Measurements from ENCODE around the gene SENP1.

The SENP1 gene

GRCh38 chr12:48034835-48035805 is 70.8 kb downstream of the SENP1 start:
- CTCF ChIA-PET: interaction anchor here (1.0 to 1.1 kb wide), 2 partner anchors 11 to 72 kb away, joined by 3 to 4 read pairs; partner anchors contain the start of gene TMEM106C
- WGBS (ENCODE audit: insufficient coverage): 98% methylated on average over 7 of the region's 8 CpGs
- no peaks in the 10 kb centered on the region for H3K9me3 ChIP-seq (ENCODE audit: control extremely low read depth in 1 of 5, control insufficient read depth in 4 of 5, insufficient read depth in 2 of 5, low read depth in 1 of 5, low read length in 4 of 5)
- H3K27ac ChIP-seq (ENCODE audit: insufficient read depth in 1 of 2, low read depth in 1 of 2, low read length in 2 of 2, poor library complexity in 1 of 2, severe bottlenecking in 2 of 2): no peak overlapping the region
- POLR2A ChIA-PET: no interaction called here
- H3K27me3 ChIP-seq (replicated peaks in 2 of 5; ENCODE audit: control insufficient read depth in 4 of 5, insufficient read depth in 5 of 5, low read length in 4 of 5): no peaks in the 10 kb centered on the region
- H3K4me3 ChIP-seq (ENCODE audit: control insufficient read depth in 1 of 7, extremely low read depth in 1 of 7, insufficient read depth in 4 of 7, low read depth in 2 of 7, low read length in 6 of 7): no peak overlapping the region
- peaks cover 0 to 10% (median 5%) of the 10 kb centered on the region in 4 experiments for H3K4me1 ChIP-seq (ENCODE audit: control extremely low read depth in 1 of 4, control insufficient read depth in 4 of 4, insufficient read depth in 4 of 4, low read length in 3 of 4)
- no peak for DNase-seq
- no peaks in the 10 kb centered on the region for H3K36me3 ChIP-seq (ENCODE audit: control insufficient read depth in 4 of 4, insufficient read depth in 4 of 4, low read length in 3 of 4)

GRCh38 chr12:48033451-48033850 is 72.4 kb downstream of the SENP1 start:
- H3K27ac ChIP-seq (ENCODE audit: insufficient read depth in 1 of 2, low read depth in 1 of 2, low read length in 2 of 2, poor library complexity in 1 of 2, severe bottlenecking in 2 of 2): no peak overlapping the region
- ChIA-PET POLR2A (interaction anchor here (0.5 kb wide), 1 partner anchor 18 kb away, joined by 3 read pairs; no protein-coding TSS in a partner anchor), CTCF (no interaction called here)
- H3K4me1 ChIP-seq (ENCODE audit: control extremely low read depth in 1 of 4, control insufficient read depth in 4 of 4, insufficient read depth in 4 of 4, low read length in 3 of 4): peaks cover 0 to 24% (median 19%) of the 10 kb centered on the region in 4 experiments
- no CpG with 5 or more reads among the region's 1 CpG for WGBS (ENCODE audit: insufficient coverage)
- no peaks in the 10 kb centered on the region for H3K9me3 ChIP-seq (ENCODE audit: control extremely low read depth in 1 of 5, control insufficient read depth in 4 of 5, insufficient read depth in 2 of 5, low read depth in 1 of 5, low read length in 4 of 5)
- H3K4me3 ChIP-seq (ENCODE audit: control insufficient read depth in 1 of 7, extremely low read depth in 1 of 7, insufficient read depth in 4 of 7, low read depth in 2 of 7, low read length in 6 of 7): no peak overlapping the region
- DNase-seq: no peak
- no peaks in the 10 kb centered on the region for H3K36me3 ChIP-seq (ENCODE audit: control insufficient read depth in 4 of 4, insufficient read depth in 4 of 4, low read length in 3 of 4)
- no peaks in the 10 kb centered on the region for H3K27me3 ChIP-seq (replicated peaks in 2 of 5; ENCODE audit: control insufficient read depth in 4 of 5, insufficient read depth in 5 of 5, low read length in 4 of 5)

GRCh38 chr12:48032597-48032996 is 73.3 kb downstream of the SENP1 start:
- Histone ChIP-seq H3K4me3 (ENCODE audit: control insufficient read depth in 1 of 7, extremely low read depth in 1 of 7, insufficient read depth in 4 of 7, low read depth in 2 of 7, low read length in 6 of 7) (no peak overlapping the region), H3K27ac (ENCODE audit: insufficient read depth in 1 of 2, low read depth in 1 of 2, low read length in 2 of 2, poor library complexity in 1 of 2, severe bottlenecking in 2 of 2) (no peak overlapping the region), H3K4me1 (ENCODE audit: control extremely low read depth in 1 of 4, control insufficient read depth in 4 of 4, insufficient read depth in 4 of 4, low read length in 3 of 4) (peaks cover 0 to 27% (median 23%) of the 10 kb centered on the region in 4 experiments), H3K36me3 (ENCODE audit: control insufficient read depth in 4 of 4, insufficient read depth in 4 of 4, low read length in 3 of 4) (no peaks in the 10 kb centered on the region), H3K27me3 (replicated peaks in 2 of 5; ENCODE audit: control insufficient read depth in 4 of 5, insufficient read depth in 5 of 5, low read length in 4 of 5) (no peaks in the 10 kb centered on the region), H3K9me3 (ENCODE audit: control extremely low read depth in 1 of 5, control insufficient read depth in 4 of 5, insufficient read depth in 2 of 5, low read depth in 1 of 5, low read length in 4 of 5) (no peaks in the 10 kb centered on the region)
- WGBS (ENCODE audit: insufficient coverage): 100% methylated on average over 1 of the region's 1 CpG
- ChIA-PET CTCF (no interaction called here), POLR2A (interaction anchor here (0.6 kb wide), 1 partner anchor 11 kb away, joined by 3 read pairs; no protein-coding TSS in a partner anchor)
- no peak for DNase-seq

GRCh38 chr12:48031135-48031960 is 74.5 kb downstream of the SENP1 start:
- Histone ChIP-seq H3K4me1 (ENCODE audit: control extremely low read depth in 1 of 4, control insufficient read depth in 4 of 4, insufficient read depth in 4 of 4, low read length in 3 of 4) (peaks cover 0 to 34% (median 29%) of the 10 kb centered on the region in 4 experiments), H3K4me3 (ENCODE audit: control insufficient read depth in 1 of 7, extremely low read depth in 1 of 7, insufficient read depth in 4 of 7, low read depth in 2 of 7, low read length in 6 of 7) (no peak overlapping the region), H3K27ac (ENCODE audit: insufficient read depth in 1 of 2, low read depth in 1 of 2, low read length in 2 of 2, poor library complexity in 1 of 2, severe bottlenecking in 2 of 2) (no peak overlapping the region), H3K36me3 (ENCODE audit: control insufficient read depth in 4 of 4, insufficient read depth in 4 of 4, low read length in 3 of 4) (no peaks in the 10 kb centered on the region), H3K27me3 (replicated peaks in 2 of 5; ENCODE audit: control insufficient read depth in 4 of 5, insufficient read depth in 5 of 5, low read length in 4 of 5) (no peaks in the 10 kb centered on the region), H3K9me3 (ENCODE audit: control extremely low read depth in 1 of 5, control insufficient read depth in 4 of 5, insufficient read depth in 2 of 5, low read depth in 1 of 5, low read length in 4 of 5) (no peaks in the 10 kb centered on the region)
- POLR2A ChIA-PET: no interaction called here
- no peak for DNase-seq
- WGBS (ENCODE audit: insufficient coverage): 95% methylated on average over 11 of the region's 12 CpGs
- CTCF ChIA-PET: interaction anchor here (2.2 kb wide), 1 partner anchor 20 kb away, joined by 7 read pairs; no protein-coding TSS in a partner anchor

GRCh38 chr12:48030173-48030650 is 75.7 kb downstream of the SENP1 start:
- H3K9me3 ChIP-seq (ENCODE audit: control extremely low read depth in 1 of 5, control insufficient read depth in 4 of 5, insufficient read depth in 2 of 5, low read depth in 1 of 5, low read length in 4 of 5): no peaks in the 10 kb centered on the region
- WGBS (ENCODE audit: insufficient coverage): 63% methylated on average over 4 of the region's 4 CpGs
- peaks cover 0 to 34% (median 29%) of the 10 kb centered on the region in 4 experiments for H3K4me1 ChIP-seq (ENCODE audit: control extremely low read depth in 1 of 4, control insufficient read depth in 4 of 4, insufficient read depth in 4 of 4, low read length in 3 of 4)
- CTCF ChIA-PET: interaction anchor here (2.2 kb wide), 1 partner anchor 21 kb away, joined by 7 read pairs; no protein-coding TSS in a partner anchor
- no peak overlapping the region for H3K4me3 ChIP-seq (ENCODE audit: control insufficient read depth in 1 of 7, extremely low read depth in 1 of 7, insufficient read depth in 4 of 7, low read depth in 2 of 7, low read length in 6 of 7)
- no peak overlapping the region for H3K27ac ChIP-seq (ENCODE audit: insufficient read depth in 1 of 2, low read depth in 1 of 2, low read length in 2 of 2, poor library complexity in 1 of 2, severe bottlenecking in 2 of 2)
- DNase-seq: peak; percentile 8 to 49 (median 37)
- H3K36me3 ChIP-seq (ENCODE audit: control insufficient read depth in 4 of 4, insufficient read depth in 4 of 4, low read length in 3 of 4): no peaks in the 10 kb centered on the region
- no peaks in the 10 kb centered on the region for H3K27me3 ChIP-seq (replicated peaks in 2 of 5; ENCODE audit: control insufficient read depth in 4 of 5, insufficient read depth in 5 of 5, low read length in 4 of 5)
- POLR2A ChIA-PET: no interaction called here

- Histone ChIP-seq H3K4me1 (ENCODE audit: control extremely low read depth in 1 of 4, control insufficient read depth in 4 of 4, insufficient read depth in 4 of 4, low read length in 3 of 4) (peaks cover 0 to 34% (median 29%) of the 10 kb centered on the region in 4 experiments), H3K27ac (ENCODE audit: insufficient read depth in 1 of 2, low read depth in 1 of 2, low read length in 2 of 2, poor library complexity in 1 of 2, severe bottlenecking in 2 of 2) (no peak overlapping the region), H3K27me3 (replicated peaks in 2 of 5; ENCODE audit: control insufficient read depth in 4 of 5, insufficient read depth in 5 of 5, low read length in 4 of 5) (no peaks in the 10 kb centered on the region), H3K4me3 (ENCODE audit: control insufficient read depth in 1 of 7, extremely low read depth in 1 of 7, insufficient read depth in 4 of 7, low read depth in 2 of 7, low read length in 6 of 7) (no peak overlapping the region), H3K36me3 (ENCODE audit: control insufficient read depth in 4 of 4, insufficient read depth in 4 of 4, low read length in 3 of 4) (no peaks in the 10 kb centered on the region), H3K9me3 (ENCODE audit: control extremely low read depth in 1 of 5, control insufficient read depth in 4 of 5, insufficient read depth in 2 of 5, low read depth in 1 of 5, low read length in 4 of 5) (no peaks in the 10 kb centered on the region)
- POLR2A ChIA-PET: no interaction called here
- 54% methylated on average over 4 of the region's 8 CpGs for WGBS (ENCODE audit: insufficient coverage)
- DNase-seq: no peak
- CTCF ChIA-PET: interaction anchor here (1.4 to 2.2 kb wide), 2 partner anchors 14 to 22 kb away, joined by 6 to 7 read pairs; no protein-coding TSS in a partner anchor
Observed at GRCh38 chr12:48029491-48030172, 76.2 kb downstream of the SENP1 start.
